Hepatocyte (in vitro differentiated cells): Measurements from ENCODE around the gene MICU2. TPM values are rescaled to one million over a fixed set of nuclear protein-coding genes. Genes with fewer than 3 reads are reported as not detected.
"Not testable (repeated sequence)": the region's sequence is repeated elsewhere in the genome, so short reads cannot be mapped to it uniquely, and the experiment has no call there.

Experiments used
- DNase-seq: peaks from one replicate; pipeline ENCODE4 v3.0.0-alpha.2; 2016; ENCODE audit warnings: low spot score
- H2AFZ ChIP-seq: fragments of 200-600 bp; sonication (generic); 2 replicates; pipeline ENCODE4 v1.6.0; 2016; ENCODE audit warnings: antibody characterized with exemption, mild to moderate bottlenecking
- H3K27ac ChIP-seq: fragments of 200-600 bp; sonication (generic); 2 replicates; pipeline ENCODE4 v1.5.1; 2016; ENCODE audit warnings: mild to moderate bottlenecking
- H3K27me3 ChIP-seq: fragments of 200-600 bp; sonication (generic); 2 replicates; pipeline ENCODE4 v1.6.1; 2016
- H3K36me3 ChIP-seq: fragments of 200-600 bp; sonication (generic); replicated peaks from 2 replicates; pipeline ENCODE4 v1.5.1; 2016; ENCODE audit warnings: low read depth; ENCODE audit not compliant: insufficient read depth
- H3K4me1 ChIP-seq: fragments of 200-600 bp; sonication (generic); 2 replicates; pipeline ENCODE4 v1.5.1; 2016; ENCODE audit warnings: mild to moderate bottlenecking, moderate library complexity; ENCODE audit not compliant: insufficient read depth
- H3K4me2 ChIP-seq: fragments of 200-600 bp; sonication (generic); 2 replicates; pipeline ENCODE4 v1.6.0; 2016
- H3K4me3 ChIP-seq: fragments of 200-600 bp; sonication (generic); 2 replicates; pipeline ENCODE4 v1.5.1; 2016; ENCODE audit warnings: mild to moderate bottlenecking
- H3K79me2 ChIP-seq: fragments of 200-600 bp; sonication (generic); 2 replicates; pipeline ENCODE4 v1.6.0; 2017; ENCODE audit warnings: mild to moderate bottlenecking
- H3K9me2 ChIP-seq: fragments of 200-600 bp; sonication (generic); replicated peaks from 2 replicates; pipeline ENCODE4 v1.6.0; 2017; ENCODE audit warnings: mild to moderate bottlenecking; ENCODE audit not compliant: insufficient read depth
- H3K9me3 ChIP-seq: fragments of 200-600 bp; sonication (generic); 2 replicates; pipeline ENCODE4 v1.5.1; 2016; ENCODE audit warnings: low read depth, mild to moderate bottlenecking
- H4K20me1 ChIP-seq: fragments of 200-600 bp; sonication (generic); 2 replicates; pipeline ENCODE4 v1.6.0; 2016; ENCODE audit warnings: mild to moderate bottlenecking; ENCODE audit not compliant: insufficient read depth, poor library complexity, severe bottlenecking
- EZH2 ChIP-seq: fragments of 200-600 bp; sonication (generic); IDR thresholded peaks from 2 replicates; pipeline ENCODE4 v1.6.1; 2016; ENCODE audit warnings: antibody characterized with exemption, mild to moderate bottlenecking, borderline replicate concordance
- EZH2phosphoT487 ChIP-seq: fragments of 200-600 bp; sonication (generic); IDR thresholded peaks from one replicate; pipeline ENCODE4 v1.6.1; 2018; ENCODE audit warnings: antibody characterized with exemption, mild to moderate bottlenecking, low read depth, moderate library complexity; ENCODE audit not compliant: unreplicated experiment, severe bottlenecking
- WGBS: methylation state at CpG from one replicate; pipeline ENCODE4 v1.1.6; 2016; ENCODE audit warnings: low lambda C conversion rate; ENCODE audit errors: missing lambda C conversion rate; 5-methylcytosine and 5-hydroxymethylcytosine counted together
- polyA plus RNA-seq: library from polyadenylated mRNA; unstranded; fragments of >200 nt; fragmentation: Nextera tagmentation; extraction: Ambion mirVana; gene quantifications from 2 replicates; pipeline ENCODE4 v1.2.1, GENCODE V29; 2016
- total RNA-seq: library from RNA; depleted of rRNA; stranded (reverse); fragments of >200 nt; gene quantifications from 2 replicates; pipeline ENCODE4 v1.2.3, GENCODE V29; 2014
- TF ChIP-seq, protein P1 (sequence below): fragments of 200-600 bp; sonication (generic); IDR thresholded peaks from 2 replicates; pipeline ENCODE4 v1.5.1; 2016; ENCODE audit warnings: antibody characterized with exemption, mild to moderate bottlenecking; ENCODE audit not compliant: poor library complexity

Gene MICU2
- total and polyA plus RNA-seq, 2 experiments from 2014 or later, result 48.1 to 95.7 TPM

DNA sequence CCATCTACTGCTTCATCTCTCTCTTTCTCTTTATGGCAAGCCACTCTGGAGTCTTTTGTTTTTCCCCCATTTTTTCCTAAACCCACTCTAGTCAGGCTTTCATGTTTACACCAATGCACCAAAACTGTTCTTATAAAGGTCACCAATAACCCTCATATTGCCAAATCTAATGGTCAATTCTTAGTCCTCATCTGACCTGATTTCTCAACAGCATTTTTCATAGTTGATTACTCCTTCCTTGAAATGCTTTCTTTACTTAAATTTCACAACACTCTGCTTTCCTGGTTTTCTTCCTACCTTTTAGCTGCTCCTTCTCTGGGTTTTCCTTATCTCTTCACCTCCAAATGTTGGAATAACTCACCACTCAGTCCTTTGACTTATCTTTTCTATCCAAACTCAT lies 47.9 kb downstream of the MICU2 start:
- no peak overlapping the region for H3K4me3 ChIP-seq
- no peak for DNase-seq
- H2AFZ ChIP-seq, result no peak overlapping the region
- no peaks in the 10 kb centered on the region for H3K9me2 ChIP-seq
- TF ChIP-seq EZH2 (no peak), EZH2phosphoT487 (no peak)
- no peaks in the 10 kb centered on the region for H3K27me3 ChIP-seq
- H3K79me2 ChIP-seq, result peaks cover 18% of the 10 kb centered on the region
- H4K20me1 ChIP-seq, result no peaks in the 10 kb centered on the region
- H3K4me2 ChIP-seq, result no peak overlapping the region
- H3K4me1 ChIP-seq, result no peaks in the 10 kb centered on the region
- H3K27ac ChIP-seq, result no peak overlapping the region
- H3K9me3 ChIP-seq, result no peaks in the 10 kb centered on the region
- H3K36me3 ChIP-seq, result no peaks in the 10 kb centered on the region

DNA sequence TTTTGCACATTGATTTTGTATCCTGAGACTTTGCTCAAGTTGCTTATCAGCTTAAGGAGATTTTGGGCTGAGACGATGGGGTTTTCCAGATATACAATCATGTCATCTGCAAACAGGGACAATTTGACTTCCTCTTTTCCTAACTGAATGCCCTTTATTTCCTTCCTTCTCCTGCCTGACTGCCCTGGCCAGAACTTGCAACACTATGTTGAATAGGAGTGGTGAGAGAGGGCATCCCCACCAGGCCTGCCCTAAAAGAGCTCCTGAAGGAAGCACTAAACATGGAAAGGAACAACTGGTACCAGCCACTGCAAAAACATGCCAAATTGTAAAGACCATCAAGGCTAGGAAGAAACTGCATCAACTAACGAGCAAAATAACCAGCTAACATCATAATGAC lies 50.7 kb downstream of the MICU2 start:
- not testable (repeated sequence) for H4K20me1 ChIP-seq, H3K4me2 ChIP-seq, H3K4me1 ChIP-seq, H3K4me3 ChIP-seq, H3K9me2 ChIP-seq, H3K27ac ChIP-seq, DNase-seq, H2AFZ ChIP-seq, H3K9me3 ChIP-seq, H3K36me3 ChIP-seq, H3K27me3 ChIP-seq
- H3K79me2 ChIP-seq, result peaks cover 24% of the 10 kb centered on the region
- WGBS, result 98% methylated on average over 2 of the region's 2 CpGs

DNA sequence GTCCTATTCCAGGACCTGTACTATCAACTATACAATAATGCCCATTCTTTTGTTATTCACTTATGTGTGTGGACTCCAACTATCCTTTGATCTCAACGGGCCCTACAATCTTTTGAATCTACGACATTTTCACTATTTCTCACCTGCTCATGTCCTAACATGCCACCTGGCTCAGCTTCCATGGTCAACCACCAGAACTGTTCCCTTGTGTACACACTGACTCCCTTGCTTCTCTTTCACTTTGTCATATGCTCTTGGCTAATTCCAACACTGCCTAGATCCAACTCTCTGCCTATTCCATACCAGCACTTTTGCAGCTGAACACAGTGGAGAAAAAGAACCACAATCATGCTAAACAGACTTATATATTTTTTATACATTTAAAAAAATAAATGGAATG lies 53.1 kb downstream of the MICU2 start:
- WGBS, result 91% methylated on average over 2 of the region's 2 CpGs
- H3K4me1 ChIP-seq, result no peaks in the 10 kb centered on the region
- no peak overlapping the region for H3K4me2 ChIP-seq
- no peaks in the 10 kb centered on the region for H3K27me3 ChIP-seq
- H3K4me3 ChIP-seq, result no peak overlapping the region
- TF ChIP-seq, protein P1, sequence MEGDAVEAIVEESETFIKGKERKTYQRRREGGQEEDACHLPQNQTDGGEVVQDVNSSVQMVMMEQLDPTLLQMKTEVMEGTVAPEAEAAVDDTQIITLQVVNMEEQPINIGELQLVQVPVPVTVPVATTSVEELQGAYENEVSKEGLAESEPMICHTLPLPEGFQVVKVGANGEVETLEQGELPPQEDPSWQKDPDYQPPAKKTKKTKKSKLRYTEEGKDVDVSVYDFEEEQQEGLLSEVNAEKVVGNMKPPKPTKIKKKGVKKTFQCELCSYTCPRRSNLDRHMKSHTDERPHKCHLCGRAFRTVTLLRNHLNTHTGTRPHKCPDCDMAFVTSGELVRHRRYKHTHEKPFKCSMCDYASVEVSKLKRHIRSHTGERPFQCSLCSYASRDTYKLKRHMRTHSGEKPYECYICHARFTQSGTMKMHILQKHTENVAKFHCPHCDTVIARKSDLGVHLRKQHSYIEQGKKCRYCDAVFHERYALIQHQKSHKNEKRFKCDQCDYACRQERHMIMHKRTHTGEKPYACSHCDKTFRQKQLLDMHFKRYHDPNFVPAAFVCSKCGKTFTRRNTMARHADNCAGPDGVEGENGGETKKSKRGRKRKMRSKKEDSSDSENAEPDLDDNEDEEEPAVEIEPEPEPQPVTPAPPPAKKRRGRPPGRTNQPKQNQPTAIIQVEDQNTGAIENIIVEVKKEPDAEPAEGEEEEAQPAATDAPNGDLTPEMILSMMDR, result no peak
- no peak for TF ChIP-seq EZH2
- no peak for TF ChIP-seq EZH2phosphoT487
- H3K27ac ChIP-seq, result no peak overlapping the region
- H3K9me3 ChIP-seq, result no peaks in the 10 kb centered on the region
- no peak overlapping the region for H2AFZ ChIP-seq
- no peak for DNase-seq
- H3K79me2 ChIP-seq, result peaks cover 8% of the 10 kb centered on the region
- no peaks in the 10 kb centered on the region for H3K36me3 ChIP-seq
- no peaks in the 10 kb centered on the region for H3K9me2 ChIP-seq
- H4K20me1 ChIP-seq, result no peaks in the 10 kb centered on the region

- no peaks in the 10 kb centered on the region for H3K27me3 ChIP-seq
- WGBS, result 85% methylated on average over 2 of the region's 2 CpGs
- H3K4me2 ChIP-seq, result no peak overlapping the region
- no peaks in the 10 kb centered on the region for H4K20me1 ChIP-seq
- no peak overlapping the region for H3K27ac ChIP-seq
- TF ChIP-seq, protein P1, result no peak
- TF ChIP-seq EZH2phosphoT487 (no peak), EZH2 (no peak)
- no peak for DNase-seq
- H3K9me3 ChIP-seq, result no peaks in the 10 kb centered on the region
- no peaks in the 10 kb centered on the region for H3K9me2 ChIP-seq
- H2AFZ ChIP-seq, result no peak overlapping the region
- H3K79me2 ChIP-seq, result peaks cover 7% of the 10 kb centered on the region
- H3K4me1 ChIP-seq, result no peaks in the 10 kb centered on the region
- no peak overlapping the region for H3K4me3 ChIP-seq
- no peaks in the 10 kb centered on the region for H3K36me3 ChIP-seq
Observed at GRCh38 chr13:21549633-21550032, 54.3 kb downstream of the MICU2 start.

- no peak overlapping the region for H3K27ac ChIP-seq
- no peaks in the 10 kb centered on the region for H3K36me3 ChIP-seq
- H3K9me2 ChIP-seq, result no peaks in the 10 kb centered on the region
- peaks cover 12% of the 10 kb centered on the region for H3K79me2 ChIP-seq
- no peak for TF ChIP-seq EZH2phosphoT487
- TF ChIP-seq EZH2, result no peak
- TF ChIP-seq, protein P1, result no peak
- H2AFZ ChIP-seq, result no peak overlapping the region
- no peaks in the 10 kb centered on the region for H3K9me3 ChIP-seq
- H3K4me1 ChIP-seq, result no peaks in the 10 kb centered on the region
- H3K27me3 ChIP-seq, result no peaks in the 10 kb centered on the region
- H3K4me2 ChIP-seq, result no peak overlapping the region
- WGBS, result 86% methylated on average over 5 of the region's 5 CpGs
- H4K20me1 ChIP-seq, result no peaks in the 10 kb centered on the region
- no peak overlapping the region for H3K4me3 ChIP-seq
- no peak for DNase-seq
Observed at GRCh38 chr13:21548577-21548976, 55.4 kb downstream of the MICU2 start.
